Measurements from ENCODE around the gene ZNF749.

DNA sequence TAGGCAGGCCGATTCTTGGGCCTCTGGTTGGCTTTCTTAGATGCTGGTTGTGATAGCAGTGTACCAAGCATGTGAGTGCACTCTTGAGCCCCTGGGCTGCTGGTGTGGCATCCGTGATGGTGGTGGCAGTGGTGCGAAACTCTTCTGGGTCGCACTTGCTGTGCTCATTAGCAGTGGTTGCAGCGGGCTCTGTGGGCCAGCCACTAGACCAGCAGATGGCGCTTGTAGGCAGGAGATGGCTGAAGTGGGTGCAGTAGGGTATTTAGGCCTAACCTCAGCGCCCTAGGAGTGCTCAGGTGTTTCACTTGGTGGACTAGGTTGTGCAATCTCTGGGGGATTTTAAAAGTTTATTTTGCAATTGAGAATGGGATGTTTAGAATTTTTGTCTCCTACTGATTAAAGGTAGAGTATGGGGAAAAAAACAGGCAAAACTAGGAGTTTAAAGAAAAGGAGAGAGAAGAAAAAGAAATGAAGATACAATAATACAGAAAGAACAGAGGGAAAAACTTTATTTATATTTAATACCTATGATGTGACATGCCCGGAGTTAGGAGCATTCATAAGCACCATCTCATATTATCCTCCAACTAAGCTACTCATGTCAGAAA lies 28.5 kb upstream of the ZNF749 start:
- TF ChIP-seq USF2 (IDR thresholded peaks at IDR 0.05; ENCODE audit: borderline replicate concordance, low read depth, low read length) (no peak), CTCF (IDR thresholded peaks at IDR 0.05 in 2 of 3, conservative IDR thresholded peaks at IDR 0.05 in 1 of 3; ENCODE audit: control insufficient read depth in 2 of 3, extremely low read depth in 1 of 3, insufficient read depth in 1 of 3, low read depth in 3 of 3, low read length in 3 of 3) (peak; percentile 70 to 89 (median 88)), EP300 (IDR thresholded peaks at IDR 0.05; ENCODE audit: borderline replicate concordance in 1 of 2, control insufficient read depth in 1 of 2, low read depth in 2 of 2, low read length in 2 of 2) (no peak), ATF3 (IDR thresholded peaks at IDR 0.05; ENCODE audit: borderline replicate concordance, extremely low read depth, low read depth, low read length) (no peak), POLR2A (IDR thresholded peaks at IDR 0.05; ENCODE audit: low read depth, low read length) (no peak), MAX (IDR thresholded peaks at IDR 0.05; ENCODE audit: low read depth, low read length) (no peak), MTA3 (IDR thresholded peaks at IDR 0.05; ENCODE audit: borderline replicate concordance, low read length) (no peak), RBBP5 (conservative IDR thresholded peaks at IDR 0.05) (no peak), REST (IDR thresholded peaks at IDR 0.05; ENCODE audit: low read depth, low read length) (no peak), CREB1 (IDR thresholded peaks at IDR 0.05; ENCODE audit: low read depth) (no peak), MXI1 (IDR thresholded peaks at IDR 0.05; ENCODE audit: low read depth, low read length) (no peak)

Measured in GM12878 (cell line).